K562 (cell line): ENCODE data around the gene PGS1. TPM values are rescaled to one million over a fixed set of nuclear protein-coding genes. Genes with fewer than 3 reads are reported as not detected.

Source experiments
- ARNT ChIP-seq, 2 experiments: fragments of 450-650 bp; IDR thresholded peaks; 2 replicates each; pipeline ENCODE4 v1.6.1; 2016; ENCODE audit warnings: mild to moderate bottlenecking in 1 of 2
- BRD9 ChIP-seq: fragments of 450-650 bp; IDR thresholded peaks from 2 replicates; pipeline ENCODE4 v1.6.1; 2018; ENCODE audit warnings: low read depth; ENCODE audit not compliant: partially characterized antibody
- CTBP1 ChIP-seq: fragments of 450-650 bp; IDR thresholded peaks from 2 replicates; pipeline ENCODE4 v1.6.1; 2016; ENCODE audit warnings: borderline replicate concordance
- ESRRB ChIP-seq: fragments of 250-450 bp; sonication (Bioruptor Pico); IDR thresholded peaks from 2 replicates; pipeline ENCODE4 v1.5.0; 2020; ENCODE audit warnings: mild to moderate bottlenecking, moderate library complexity, borderline replicate concordance
- MAZ ChIP-seq, 2 experiments: fragments of 450-650 bp in 1 of 2; sonication (generic) in 1 of 2; formaldehyde crosslinking; IDR thresholded peaks in 1 of 2; conservative IDR thresholded peaks in 1 of 2; 2 replicates each; pipeline versions ENCODE4 v1.4.0 to v1.5.0; 2020; ENCODE audit warnings: mild to moderate bottlenecking in 1 of 2, missing genetic modification reagents in 1 of 2
- MCM5 ChIP-seq: fragments of 450-650 bp; IDR thresholded peaks from 2 replicates; pipeline ENCODE4 v1.6.1; 2016; ENCODE audit warnings: low read depth
- MEIS2 ChIP-seq: fragments of 450-650 bp; IDR thresholded peaks from 2 replicates; pipeline ENCODE4 v1.6.1; 2014; ENCODE audit warnings: mild to moderate bottlenecking; ENCODE audit not compliant: partially characterized antibody
- PHF8 ChIP-seq: fragments of 200-600 bp; sonication (generic); IDR thresholded peaks from 2 replicates; pipeline ENCODE4 v1.6.1; 2012; ENCODE audit warnings: mixed run types, mild to moderate bottlenecking, inconsistent platforms, low read length, moderate library complexity, borderline replicate concordance
- PURB ChIP-seq: sonication (generic); formaldehyde crosslinking; IDR thresholded peaks from 2 replicates; pipeline ENCODE4 v1.9.0; 2021; ENCODE audit warnings: low read depth, mild to moderate bottlenecking, missing genetic modification reagents
- RBM34 ChIP-seq: fragments of 200-400 bp; formaldehyde crosslinking; IDR thresholded peaks from 2 replicates; pipeline ENCODE4 v1.6.1; 2018; ENCODE audit warnings: low read length, borderline replicate concordance; ENCODE audit not compliant: insufficient read depth
- RFX1 ChIP-seq: fragments of 450-650 bp; IDR thresholded peaks from 2 replicates; pipeline ENCODE4 v1.6.1; 2016; ENCODE audit warnings: mild to moderate bottlenecking, moderate library complexity
- SRF ChIP-seq, 2 experiments: fragments of 250-450, 450-650 bp in 1 of 2; sonication (Bioruptor Pico) in 1 of 2; sonication (generic) in 1 of 2; formaldehyde crosslinking; IDR thresholded peaks; 2 replicates each; pipeline versions ENCODE4 v1.5.0 to v1.5.1; 2020 to 2022; ENCODE audit warnings: mild to moderate bottlenecking in 1 of 2, missing genetic modification reagents in 1 of 2
- TOE1 ChIP-seq, 2 experiments: fragments of 450-650 bp in 1 of 2; sonication (generic) in 1 of 2; formaldehyde crosslinking in 1 of 2; IDR thresholded peaks; 2 replicates each; pipeline versions ENCODE4 v1.7.1 to v1.8.0; 2016 to 2022; ENCODE audit warnings: borderline replicate concordance in 2 of 2, mild to moderate bottlenecking in 2 of 2, antibody characterized with exemption in 1 of 2, inconsistent platforms in 1 of 2, low read depth in 1 of 2, missing genetic modification reagents in 1 of 2, moderate library complexity in 1 of 2
- polyA plus RNA-seq, 8 experiments: library from polyadenylated mRNA; depleted of rRNA in 4 of 8; stranded (reverse) in 5 of 8; unstranded in 3 of 8; fragments of >200 nt; fragmentation: Nextera tagmentation in 2 of 8; fragmentation: Illumina TruSeq in 1 of 8; extraction: Ambion mirVana in 2 of 8; extraction: Trizol in 1 of 8; gene quantifications; 2 replicates each; pipeline versions ENCODE4 v1.2.1 to v1.2.3, GENCODE V29; 2011 to 2014; ENCODE audit warnings: inconsistent platforms in 1 of 8, missing spikeins in 1 of 8
- total RNA-seq, 7 experiments: library from RNA; depleted of rRNA in 6 of 7; stranded (reverse); fragments of >200 nt in 6 of 7; fragmentation: Illumina TruSeq in 2 of 7; extraction: Trizol in 2 of 7; gene quantifications; 2 replicates each; pipeline versions ENCODE4 v1.2.1 to v1.2.3, GENCODE V29; 2011 to 2021; ENCODE audit warnings: low replicate concordance in 1 of 7
- TF ChIP-seq, protein P1 (sequence below): IDR thresholded peaks from 2 replicates; pipeline ENCODE4 v1.6.1; 2011; ENCODE audit warnings: borderline replicate concordance, low read depth, mild to moderate bottlenecking, moderate library complexity, low read length; ENCODE audit not compliant: insufficient read depth, poor library complexity, severe bottlenecking

PGS1 gene
- total and polyA plus RNA-seq, 9 of the 15 experiments (the other 6 are each of a cell fraction or from before 2014, with no cell fraction given): 1.3 to 39.4 (median 22.3) TPM

DNA sequence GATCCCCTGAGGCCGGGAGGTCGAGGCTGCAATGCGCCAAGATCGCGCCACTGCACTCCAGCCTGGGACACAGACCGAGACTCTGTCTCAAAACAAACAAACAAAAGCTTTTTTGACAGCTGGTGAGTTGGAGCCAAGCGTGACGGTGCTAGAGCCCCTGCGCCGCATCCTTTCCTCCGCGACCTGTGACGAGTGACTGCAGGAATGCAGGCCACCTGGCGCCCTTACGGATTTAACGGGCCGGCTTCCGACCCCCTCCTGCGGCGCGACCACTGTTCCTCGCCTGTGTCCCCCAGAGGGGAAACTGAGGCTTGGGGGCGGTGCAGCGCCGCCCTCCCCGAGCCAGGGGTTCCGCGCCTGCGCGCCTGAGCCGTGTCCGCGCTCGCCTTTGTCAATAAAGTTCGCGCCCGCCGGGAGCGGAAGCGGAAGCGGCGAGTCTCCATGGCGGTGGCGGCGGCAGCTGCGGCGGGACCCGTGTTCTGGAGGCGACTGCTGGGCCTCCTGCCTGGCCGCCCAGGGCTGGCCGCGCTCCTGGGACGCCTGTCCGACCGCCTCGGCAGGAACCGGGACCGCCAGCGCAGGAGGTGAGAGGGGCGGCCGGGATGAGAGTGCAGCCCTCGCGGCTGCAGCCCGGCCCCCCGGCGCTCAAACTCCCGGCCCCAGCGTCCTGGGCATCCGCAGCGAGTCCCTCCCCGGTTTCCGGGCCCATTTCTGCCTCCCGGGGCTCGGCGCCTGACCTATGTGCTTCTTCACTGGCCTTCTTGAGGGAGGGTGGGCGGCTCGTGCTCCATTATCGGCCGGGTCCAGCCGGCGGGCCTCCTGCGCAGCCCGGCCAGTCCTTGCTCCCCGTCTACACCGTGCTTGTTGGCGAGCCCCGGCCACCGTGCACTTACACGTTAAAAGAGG lies at the start of gene PGS1 (continued):
- TF ChIP-seq, protein P1, sequence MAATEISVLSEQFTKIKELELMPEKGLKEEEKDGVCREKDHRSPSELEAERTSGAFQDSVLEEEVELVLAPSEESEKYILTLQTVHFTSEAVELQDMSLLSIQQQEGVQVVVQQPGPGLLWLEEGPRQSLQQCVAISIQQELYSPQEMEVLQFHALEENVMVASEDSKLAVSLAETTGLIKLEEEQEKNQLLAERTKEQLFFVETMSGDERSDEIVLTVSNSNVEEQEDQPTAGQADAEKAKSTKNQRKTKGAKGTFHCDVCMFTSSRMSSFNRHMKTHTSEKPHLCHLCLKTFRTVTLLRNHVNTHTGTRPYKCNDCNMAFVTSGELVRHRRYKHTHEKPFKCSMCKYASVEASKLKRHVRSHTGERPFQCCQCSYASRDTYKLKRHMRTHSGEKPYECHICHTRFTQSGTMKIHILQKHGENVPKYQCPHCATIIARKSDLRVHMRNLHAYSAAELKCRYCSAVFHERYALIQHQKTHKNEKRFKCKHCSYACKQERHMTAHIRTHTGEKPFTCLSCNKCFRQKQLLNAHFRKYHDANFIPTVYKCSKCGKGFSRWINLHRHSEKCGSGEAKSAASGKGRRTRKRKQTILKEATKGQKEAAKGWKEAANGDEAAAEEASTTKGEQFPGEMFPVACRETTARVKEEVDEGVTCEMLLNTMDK: no peak
- 0 out of 4 replicates have a peak, but pooled peaks of 1 of the 2 experiments have one; percentile 17 for TF ChIP-seq SRF (CRISPR knock-in tag; IDR thresholded peaks at IDR 0.05)
- peak; percentile 67; the same call in 1 of the 2 replicates for TF ChIP-seq CTBP1
- TF ChIP-seq BRD9: no peak
- peak; percentile 37 for TF ChIP-seq MEIS2
- 0 out of 2 replicates have a peak, but pooled peaks have one; percentile 59 for TF ChIP-seq RBM34
- no peak for TF ChIP-seq PURB (CRISPR knock-in tag)
- peak; percentile 83 to 89 for TF ChIP-seq MAZ (CRISPR knock-in tag; conservative IDR thresholded peaks at IDR 0.05 in 1 of 2, IDR thresholded peaks at IDR 0.05 in 1 of 2)
- no peak for TF ChIP-seq RFX1
- TF ChIP-seq PHF8: peak; percentile 89; the same call in 1 of the 2 replicates
- no peak for TF ChIP-seq ARNT (IDR thresholded peaks at IDR 0.05)
- no peak for TF ChIP-seq ESRRB
- TF ChIP-seq TOE1 (IDR thresholded peaks at IDR 0.05; ENCODE audit: borderline replicate concordance): 0 out of 2 replicates have a peak, but pooled peaks have one; percentile 48
- TF ChIP-seq TOE1 (CRISPR knock-in tag; IDR thresholded peaks at IDR 0.05; ENCODE audit: borderline replicate concordance, low read depth): no peak
- TF ChIP-seq MCM5: no peak
